Body of pancreas (tissue), 4 donors: ENCODE measurements around the gene PTPRN2. TPM values are rescaled to one million over a fixed set of nuclear protein-coding genes. Genes with fewer than 3 reads are reported as not detected.

ENCODE experiments used
- ATAC-seq: fragments of 150-250 bp; one replicate; pipeline ENCODE4 v1.9.1; 2016
- DNase-seq, 4 donors: peaks; one replicate each; pipeline ENCODE4 v3.0.0-alpha.2; 2019
- H3K27ac ChIP-seq, 4 donors: fragments of 200-600 bp; sonication (generic); 1 replicate in 3 of 4; 2 replicates in 1 of 4; pipeline versions ENCODE4 v1.5.1 to v1.6.1; 2016 to 2019; ENCODE audit warnings: mild to moderate bottlenecking in 1 of 4, mixed read lengths in 1 of 4, moderate library complexity in 1 of 4
- H3K27me3 ChIP-seq, 2 donors: fragments of 200-600 bp; sonication (generic); one replicate each; pipeline ENCODE4 v1.6.0; 2016; ENCODE audit warnings: mild to moderate bottlenecking in 1 of 2
- H3K36me3 ChIP-seq, 2 donors: fragments of 200-600 bp; sonication (generic); replicated peaks in 1 of 2; 2 replicates each; pipeline ENCODE4 v1.5.1; 2016; ENCODE audit warnings: low read depth in 2 of 2; ENCODE audit not compliant: insufficient read depth in 1 of 2
- H3K4me1 ChIP-seq: fragments of 200-600 bp; sonication (generic); one replicate; pipeline ENCODE4 v1.6.0; 2016
- H3K4me3 ChIP-seq, 2 donors: fragments of 200-600 bp; sonication (generic); 1 replicate in 1 of 2; 2 replicates in 1 of 2; pipeline ENCODE4 v1.5.1; 2016 to 2019
- H3K9me3 ChIP-seq, 3 donors: fragments of 200-600 bp; sonication (generic); 1 replicate in 2 of 3; 2 replicates in 1 of 3; pipeline ENCODE4 v1.5.1; 2016
- POLR2A ChIP-seq, 3 donors: fragments of 450-650 bp; IDR thresholded peaks; one replicate each; pipeline ENCODE4 v1.6.1; 2016; ENCODE audit warnings: antibody characterized with exemption in 3 of 3, mild to moderate bottlenecking in 2 of 3
- WGBS, 2 donors: methylation state at CpG; one replicate each; pipeline ENCODE4 v1.1.5; 2017; 5-methylcytosine and 5-hydroxymethylcytosine counted together
- intact Hi-C: fragments of 100-400 bp; cut with DNase I; formaldehyde crosslinking; loops from one replicate; pipeline ENCODE4 v1.15.1; 2023
- total RNA-seq, 2 donors: library from RNA; depleted of rRNA; stranded (reverse); fragments of >200 nt; gene quantifications; one replicate each; pipeline ENCODE4 v1.1.0, GENCODE V29; 2016
- TF ChIP-seq, protein P1 (sequence below), 7 experiments: fragments of 450-650 bp in 4 of 7; fragments of 200-600 bp in 3 of 7; sonication (generic) in 3 of 7; IDR thresholded peaks; one replicate each; pipeline ENCODE4 v1.5.1; 2016 to 2019; ENCODE audit warnings: antibody characterized with exemption in 7 of 7

PTPRN2 gene
- total RNA-seq, 2 donors from 2014 or later: 31.6 to 76.1 TPM

DNA sequence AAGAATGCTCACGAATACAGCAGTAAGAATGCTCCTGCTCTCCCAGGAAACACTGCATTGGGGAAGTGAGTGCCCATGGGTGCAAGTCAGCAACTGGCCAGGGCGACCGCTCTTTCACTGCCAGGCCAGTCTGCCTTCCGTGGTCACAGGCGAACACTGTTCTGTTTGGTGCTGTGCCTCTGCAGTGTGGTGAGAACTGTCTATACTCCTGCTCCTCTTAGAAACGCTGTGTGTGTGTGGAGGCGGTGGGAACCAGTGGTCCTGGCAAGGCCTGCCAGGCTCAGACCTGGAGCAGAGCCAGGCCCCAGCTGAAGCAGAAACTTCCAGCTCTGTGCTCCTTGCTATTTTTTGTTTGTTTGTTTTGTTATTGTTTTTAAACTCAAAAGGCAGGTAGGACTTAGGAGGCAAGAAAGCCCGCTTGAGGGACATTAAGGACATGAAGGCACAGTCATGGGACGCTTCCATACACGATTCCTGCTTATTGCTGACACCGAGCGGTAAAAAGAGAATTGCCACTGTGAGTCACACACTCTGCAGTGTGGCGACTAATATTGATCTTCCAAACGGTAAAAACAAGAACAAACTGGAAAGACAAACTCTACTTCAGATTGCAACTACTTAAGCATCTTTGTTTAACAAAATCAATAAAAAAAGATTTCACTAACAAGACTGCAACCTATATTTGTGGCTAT lies 820.0 kb downstream of the PTPRN2 start:
- ATAC-seq (no peak), DNase-seq (no peak)
- TF ChIP-seq, protein P1, sequence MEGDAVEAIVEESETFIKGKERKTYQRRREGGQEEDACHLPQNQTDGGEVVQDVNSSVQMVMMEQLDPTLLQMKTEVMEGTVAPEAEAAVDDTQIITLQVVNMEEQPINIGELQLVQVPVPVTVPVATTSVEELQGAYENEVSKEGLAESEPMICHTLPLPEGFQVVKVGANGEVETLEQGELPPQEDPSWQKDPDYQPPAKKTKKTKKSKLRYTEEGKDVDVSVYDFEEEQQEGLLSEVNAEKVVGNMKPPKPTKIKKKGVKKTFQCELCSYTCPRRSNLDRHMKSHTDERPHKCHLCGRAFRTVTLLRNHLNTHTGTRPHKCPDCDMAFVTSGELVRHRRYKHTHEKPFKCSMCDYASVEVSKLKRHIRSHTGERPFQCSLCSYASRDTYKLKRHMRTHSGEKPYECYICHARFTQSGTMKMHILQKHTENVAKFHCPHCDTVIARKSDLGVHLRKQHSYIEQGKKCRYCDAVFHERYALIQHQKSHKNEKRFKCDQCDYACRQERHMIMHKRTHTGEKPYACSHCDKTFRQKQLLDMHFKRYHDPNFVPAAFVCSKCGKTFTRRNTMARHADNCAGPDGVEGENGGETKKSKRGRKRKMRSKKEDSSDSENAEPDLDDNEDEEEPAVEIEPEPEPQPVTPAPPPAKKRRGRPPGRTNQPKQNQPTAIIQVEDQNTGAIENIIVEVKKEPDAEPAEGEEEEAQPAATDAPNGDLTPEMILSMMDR (IDR thresholded peaks at IDR 0.05): no peak
- no peak for TF ChIP-seq POLR2A (IDR thresholded peaks at IDR 0.05)
- no peaks in the 10 kb centered on the region for H3K4me1 ChIP-seq
- no peaks in the 10 kb centered on the region for H3K36me3 ChIP-seq
- no peaks in the 10 kb centered on the region for H3K9me3 ChIP-seq
- intact Hi-C loops: no loop called here
- 63 to 64% methylated on average over 14 of the region's 14 CpGs for WGBS, 2 donors
- no peaks in the 10 kb centered on the region for H3K27me3 ChIP-seq
- no peak overlapping the region for H3K27ac ChIP-seq
- H3K4me3 ChIP-seq: no peak overlapping the region

DNA sequence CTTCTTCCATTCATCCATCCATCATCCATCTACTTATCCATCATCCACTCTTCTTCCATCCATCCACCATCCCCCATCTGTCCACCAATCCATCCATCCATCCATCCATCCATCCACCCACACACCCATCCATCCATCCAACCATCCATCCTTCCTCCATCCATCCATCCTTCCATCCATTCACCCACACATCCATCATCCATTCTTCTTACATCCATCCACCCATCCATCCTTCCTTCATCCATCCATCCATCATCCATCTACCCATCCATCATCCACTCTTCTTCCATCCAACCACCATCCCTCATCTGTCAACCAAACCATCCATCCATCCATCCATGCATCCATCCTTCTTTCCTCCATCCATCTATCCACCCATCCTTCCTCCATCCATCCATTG lies 821.5 kb downstream of the PTPRN2 start:
- Histone ChIP-seq H3K36me3 (no peaks in the 10 kb centered on the region), H3K27me3 (no peaks in the 10 kb centered on the region), H3K9me3 (no peaks in the 10 kb centered on the region), H3K4me3 (no peak overlapping the region), H3K27ac (no peak overlapping the region), H3K4me1 (no peaks in the 10 kb centered on the region)
- TF ChIP-seq POLR2A (IDR thresholded peaks at IDR 0.05): no peak
- TF ChIP-seq, protein P1 (IDR thresholded peaks at IDR 0.05): no peak
- no peak for ATAC-seq
- intact Hi-C loops: no loop called here
- DNase-seq: no peak

DNA sequence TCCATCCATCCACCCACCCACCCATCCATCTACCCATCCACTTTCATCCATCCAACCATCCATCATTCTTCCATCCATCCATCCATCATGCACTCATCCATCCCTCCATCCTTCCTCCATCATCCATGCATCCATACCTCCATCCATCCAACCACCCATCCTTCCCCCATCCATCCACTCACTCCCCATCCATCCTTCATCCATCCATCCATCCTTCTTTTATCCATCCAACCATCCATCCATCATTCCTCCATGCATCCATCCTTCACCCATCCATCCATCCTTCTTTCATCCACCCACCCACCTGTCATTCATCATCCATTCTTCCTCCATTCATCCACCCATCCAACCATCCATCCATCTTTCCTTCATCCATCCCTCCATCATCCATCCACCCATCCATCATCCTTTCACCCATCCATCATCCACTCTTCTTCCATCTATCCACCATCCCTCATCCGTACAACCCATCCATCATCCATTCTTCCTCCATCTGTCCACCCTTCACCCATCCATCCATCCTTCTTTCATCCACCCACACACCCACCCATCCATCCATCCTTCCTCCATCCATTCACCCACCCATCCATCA lies 822.6 kb downstream of the PTPRN2 start:
- DNase-seq (no peak), ATAC-seq (no peak)
- intact Hi-C loops: no loop called here
- Histone ChIP-seq H3K9me3 (no peaks in the 10 kb centered on the region), H3K4me3 (no peak overlapping the region), H3K36me3 (no peaks in the 10 kb centered on the region), H3K27me3 (no peaks in the 10 kb centered on the region), H3K27ac (no peak overlapping the region), H3K4me1 (no peaks in the 10 kb centered on the region)
- 88 to 95% methylated on average over 1 of the region's 1 CpG for WGBS, 2 donors
- TF ChIP-seq POLR2A (IDR thresholded peaks at IDR 0.05): no peak
- TF ChIP-seq, protein P1 (IDR thresholded peaks at IDR 0.05): no peak

DNA sequence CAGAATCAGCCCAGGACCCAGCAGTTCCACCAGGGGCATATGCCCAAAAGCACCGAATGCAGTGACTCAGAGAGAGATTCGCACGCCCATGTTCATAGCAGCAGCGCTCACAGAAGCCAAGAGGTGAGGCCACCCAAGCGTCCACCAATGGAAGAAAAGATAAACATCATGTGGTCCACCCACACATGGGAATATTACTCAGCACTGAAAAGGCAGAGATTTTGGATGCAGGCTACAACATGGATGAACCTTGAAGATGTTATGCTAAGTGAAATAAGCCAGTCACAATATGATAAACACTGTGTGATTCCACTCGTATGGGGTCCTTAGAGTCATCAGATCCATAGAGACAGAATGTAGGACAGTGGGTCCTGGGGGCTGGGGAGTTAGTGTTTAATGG lies 823.4 kb downstream of the PTPRN2 start:
- no peaks in the 10 kb centered on the region for H3K4me1 ChIP-seq
- no peaks in the 10 kb centered on the region for H3K27me3 ChIP-seq
- H3K9me3 ChIP-seq: no peaks in the 10 kb centered on the region
- WGBS, 2 donors: 93 to 94% methylated on average over 6 of the region's 6 CpGs
- no peak overlapping the region for H3K27ac ChIP-seq
- ATAC-seq (no peak), DNase-seq (no peak)
- H3K36me3 ChIP-seq: no peaks in the 10 kb centered on the region
- no peak overlapping the region for H3K4me3 ChIP-seq
- intact Hi-C loops: no loop called here
- TF ChIP-seq, protein P1 (IDR thresholded peaks at IDR 0.05): no peak
- no peak for TF ChIP-seq POLR2A (IDR thresholded peaks at IDR 0.05)
